ENCODE measurements around the gene COL4A6.

GRCh38 chrX:108310506-108310905, 127.7 kb downstream of the COL4A6 start:
- no peak for TF ChIP-seq CTCF (IDR thresholded peaks at IDR 0.05)
- TF ChIP-seq EZH2 (IDR thresholded peaks at IDR 0.05), result no peak

All from neural progenitor cell (in vitro differentiated cells).